Middle frontal gyrus (tissue), 1 donor: ENCODE data around the gene MAML2.

Experiments used
- DNase-seq: peaks from one replicate; pipeline ENCODE4 v3.0.0-alpha.2; 2015; ENCODE audit warnings: low spot score; ENCODE audit errors: extremely low spot score

MAML2 gene

DNA sequence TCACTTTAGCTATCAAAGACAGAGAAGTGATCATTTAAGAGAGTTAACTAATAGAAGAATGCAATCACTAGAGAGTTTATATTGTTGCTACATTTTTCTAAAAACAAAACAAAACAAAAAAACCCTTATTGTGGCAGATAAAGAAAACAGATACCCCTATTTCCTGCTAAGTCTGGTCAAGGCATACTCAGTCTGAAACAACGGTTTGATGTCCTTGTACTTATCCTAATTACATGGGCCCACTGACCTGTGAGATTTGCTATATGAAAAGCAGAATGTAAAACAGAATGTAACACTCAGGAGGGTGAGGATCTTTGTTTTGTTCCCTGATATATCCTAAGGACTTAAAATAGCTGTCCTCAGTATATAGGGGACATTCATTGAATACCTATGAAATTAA lies 24.6 kb downstream of the MAML2 start:
- no peak for DNase-seq

DNA sequence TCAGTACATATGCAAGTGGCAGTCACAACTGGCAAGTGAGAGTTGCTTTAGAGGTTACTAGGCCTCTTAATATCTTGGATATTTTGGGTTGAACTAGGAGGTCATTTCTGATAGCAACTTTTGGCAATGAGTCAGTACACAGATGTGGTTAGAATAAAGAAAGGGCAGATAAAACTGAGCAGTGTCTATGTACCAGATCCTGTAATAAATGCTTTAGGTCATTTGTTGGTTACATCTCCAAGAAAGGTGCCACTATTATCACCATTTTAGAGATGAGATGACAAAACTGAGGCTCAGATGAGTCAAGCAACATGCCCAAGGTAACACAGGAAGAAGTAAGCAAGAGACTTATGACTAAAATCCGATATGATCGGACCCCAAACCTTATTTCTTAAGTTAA lies 25.0 kb downstream of the MAML2 start:
- DNase-seq, result no peak

DNA sequence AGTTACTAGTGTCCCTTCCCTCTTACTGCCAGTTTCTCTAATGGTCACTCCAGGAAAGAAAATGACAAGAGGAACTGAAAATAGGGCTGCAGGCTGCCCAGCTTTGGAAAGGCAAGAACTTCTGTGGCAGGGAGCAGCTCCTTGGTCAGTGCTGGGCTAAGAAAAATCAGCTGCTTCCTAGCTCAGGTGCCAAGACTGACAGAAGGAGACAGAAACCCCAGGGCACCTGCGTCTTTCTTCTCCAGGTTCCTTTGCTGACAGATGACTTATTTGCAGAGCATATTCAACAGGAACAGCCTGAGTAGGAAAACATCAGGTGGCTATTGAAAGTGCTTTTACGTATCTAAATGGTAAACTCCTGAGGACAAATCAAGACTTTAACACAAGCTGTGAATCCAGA lies 25.4 kb downstream of the MAML2 start:
- DNase-seq, result no peak

DNA sequence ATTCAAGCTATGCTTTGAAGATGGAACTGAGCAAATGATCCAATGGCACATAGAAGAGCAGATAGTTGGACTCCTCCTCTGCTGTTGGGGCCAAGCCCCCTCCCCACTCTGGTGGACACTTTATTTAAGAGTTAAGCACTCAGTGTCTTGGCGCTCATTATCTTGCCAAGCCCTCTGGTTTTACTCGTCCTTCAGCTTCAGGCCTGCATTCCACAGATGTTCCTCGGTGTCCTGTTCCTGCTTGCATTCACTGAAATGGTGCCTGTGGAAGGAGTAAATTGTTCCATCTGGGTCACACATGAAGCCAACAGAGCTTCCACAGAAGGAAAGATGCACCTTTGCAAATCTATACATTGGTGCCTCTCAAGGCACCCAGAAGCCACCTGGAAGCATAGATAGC lies 26.1 kb downstream of the MAML2 start:
- DNase-seq, result no peak

DNA sequence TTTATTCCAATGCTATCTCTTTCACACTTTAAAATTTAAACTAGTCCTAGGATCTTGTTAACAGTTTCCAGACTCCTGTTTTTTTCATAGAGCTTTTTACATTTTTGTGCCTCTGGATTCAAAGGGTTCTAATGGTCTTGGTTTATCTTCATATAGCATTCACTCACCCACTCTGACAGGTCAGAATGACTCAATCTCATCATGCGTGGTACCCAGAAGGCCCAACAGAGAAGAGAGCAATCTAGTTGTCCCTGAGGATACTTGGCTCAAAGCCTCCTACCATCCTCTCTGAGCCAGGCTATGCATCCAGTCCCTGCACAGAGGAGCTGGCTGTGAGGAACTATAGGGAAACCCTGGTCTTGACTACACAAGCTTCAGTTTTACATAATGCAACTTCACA lies 27.5 kb downstream of the MAML2 start:
- no peak for DNase-seq

DNA sequence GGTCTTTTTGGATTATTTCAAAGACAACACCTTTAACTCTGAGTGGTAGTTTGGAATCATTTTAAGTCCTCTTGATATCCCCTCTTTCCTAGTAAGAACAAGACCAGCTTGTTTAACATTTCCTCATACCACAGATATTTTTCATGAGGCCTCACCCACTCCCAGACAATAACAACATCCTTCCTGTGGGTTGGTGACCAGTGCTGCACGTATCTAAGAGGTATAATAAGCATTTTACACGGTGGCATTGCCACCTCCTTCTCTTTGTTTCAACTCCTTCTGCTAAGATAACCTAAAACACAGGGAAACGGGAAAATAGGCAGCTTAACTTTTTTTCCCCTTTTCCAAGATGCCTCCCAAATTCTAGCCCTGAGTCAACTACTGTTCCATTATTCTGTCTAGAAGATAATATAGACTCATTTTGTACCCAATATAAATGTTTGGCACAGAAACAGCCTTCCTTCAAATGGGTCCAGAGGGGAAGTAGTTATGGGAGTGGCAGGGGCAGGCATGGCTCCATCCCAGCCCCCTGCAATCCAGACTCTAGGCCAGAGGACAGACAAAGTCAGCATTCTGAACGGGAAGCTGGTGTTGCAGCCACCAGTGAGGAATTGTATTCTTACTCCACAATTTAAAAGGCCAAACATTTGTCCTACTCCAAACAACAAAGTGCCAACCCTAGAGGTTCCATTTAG lies 28.5 kb downstream of the MAML2 start:
- DNase-seq, result no peak

DNA sequence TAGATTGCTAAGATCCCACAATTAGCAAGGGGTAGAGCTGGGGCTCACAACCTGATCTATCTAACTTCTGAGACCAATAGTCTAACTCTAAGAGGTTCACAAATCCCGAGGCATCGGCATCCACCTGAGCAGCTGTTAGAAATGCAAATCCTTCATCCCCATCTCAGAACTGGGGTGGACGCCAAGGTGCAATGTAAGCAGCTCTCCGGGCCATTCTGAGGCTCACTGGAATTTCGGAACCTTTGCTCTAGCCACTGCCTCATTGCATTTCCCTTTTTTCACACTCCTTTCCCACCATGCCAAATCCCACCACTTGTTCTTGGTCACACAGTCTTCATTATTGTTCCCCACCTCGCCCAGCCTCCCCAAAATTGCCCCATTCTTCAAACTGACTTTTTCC lies 29.8 kb downstream of the MAML2 start:
- DNase-seq, result no peak

DNA sequence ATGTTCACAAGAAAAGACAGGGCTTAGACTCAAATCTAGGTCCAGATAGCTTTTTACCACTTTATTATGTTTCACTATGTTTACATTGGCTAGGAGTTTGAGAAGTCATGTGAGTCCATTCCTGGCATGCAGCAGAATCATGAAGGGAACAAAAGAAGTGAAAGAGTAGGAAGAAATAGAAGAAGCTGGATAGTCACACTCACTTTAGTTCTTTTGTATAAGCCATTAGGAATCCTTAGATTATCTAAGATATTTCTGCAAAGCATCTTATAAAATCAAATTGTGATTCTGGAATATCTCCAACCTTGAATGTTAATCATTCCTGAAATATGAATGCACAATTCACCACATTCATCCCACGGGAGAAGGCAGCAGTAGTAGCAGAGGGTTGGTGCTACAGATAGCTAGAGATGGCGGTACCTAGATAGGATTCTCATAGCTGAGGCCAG lies 31.9 kb downstream of the MAML2 start:
- DNase-seq, result no peak

DNA sequence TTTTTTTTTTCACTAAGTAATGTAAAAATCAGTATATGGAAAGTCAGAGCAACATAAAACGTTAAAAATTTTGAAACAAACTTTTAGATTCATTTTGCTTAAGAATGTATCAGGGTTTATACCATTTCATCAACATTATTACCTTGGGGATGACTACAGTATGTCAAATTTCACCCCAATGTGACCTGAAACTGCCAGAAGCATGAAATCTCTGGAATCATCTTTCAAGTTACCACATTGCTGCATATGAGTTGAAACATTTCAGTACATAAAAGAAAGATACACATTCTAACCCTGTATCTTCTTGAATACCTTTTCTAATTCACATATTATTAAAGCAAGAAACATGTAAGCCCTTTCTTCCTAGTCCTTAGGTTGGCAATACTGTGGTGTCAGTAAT lies 32.8 kb downstream of the MAML2 start:
- no peak for DNase-seq

DNA sequence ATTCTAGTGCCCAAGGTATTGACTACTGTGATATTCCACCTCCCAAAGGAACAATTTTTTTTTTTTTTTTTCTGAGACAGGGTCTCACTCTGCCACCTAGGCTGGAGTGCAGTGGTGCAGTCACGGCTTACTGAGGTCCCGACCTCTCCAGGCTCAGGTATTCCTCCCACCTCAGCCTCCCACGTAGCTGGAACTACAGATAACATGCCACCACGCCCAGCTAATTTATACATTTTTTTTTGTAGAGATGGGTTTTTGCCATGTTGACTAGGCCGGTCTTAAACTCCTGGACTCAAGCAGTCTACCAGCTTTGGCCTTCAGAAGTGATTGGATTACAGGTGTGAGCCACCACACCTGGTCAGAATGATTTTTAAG lies 33.4 kb downstream of the MAML2 start:
- DNase-seq, result no peak

DNA sequence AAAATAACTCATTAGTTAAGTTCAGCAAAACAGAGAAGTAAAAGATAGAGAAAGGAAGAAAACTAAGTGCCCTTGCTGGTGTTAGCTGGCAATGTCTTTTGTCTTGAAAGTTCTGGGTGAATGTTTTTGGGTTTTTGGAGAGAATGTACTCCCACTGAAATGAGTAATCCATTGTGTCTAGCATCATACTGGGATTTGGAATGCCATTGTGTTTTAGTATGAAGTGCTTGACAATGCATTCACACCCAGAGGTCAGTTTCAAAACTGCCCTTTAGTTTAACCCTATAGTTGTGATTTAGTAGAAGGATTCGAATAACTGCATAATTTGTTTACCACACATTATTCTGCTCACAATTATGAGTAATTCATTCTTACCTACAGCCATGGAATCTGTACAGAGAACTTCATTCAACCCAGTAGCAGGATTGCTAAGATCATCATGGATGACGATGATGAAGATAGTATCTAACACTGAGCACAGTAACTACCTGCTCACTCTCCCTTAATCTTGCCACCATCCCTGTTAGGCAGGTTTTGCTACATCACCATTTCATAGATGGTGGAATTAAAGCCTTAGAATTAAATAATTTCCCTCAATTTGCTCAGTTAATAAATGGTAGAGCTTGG lies 33.9 kb downstream of the MAML2 start:
- DNase-seq, result no peak

DNA sequence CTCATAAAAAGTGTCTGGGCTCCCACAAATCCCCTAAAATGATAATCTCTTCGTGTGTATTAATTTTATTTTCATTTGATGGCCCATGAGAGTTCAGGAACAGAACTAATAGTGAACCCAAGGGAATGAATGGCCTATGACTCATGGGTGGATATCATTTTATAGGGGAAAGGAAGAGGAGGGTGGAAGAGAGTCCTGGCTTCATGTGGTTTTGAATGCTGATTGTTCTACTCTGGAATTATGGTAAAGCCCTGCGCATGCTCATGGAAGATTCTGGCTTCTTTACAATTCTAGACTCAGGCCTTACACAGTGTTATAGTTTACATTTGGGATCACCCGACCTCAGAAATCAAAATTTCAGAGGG lies 35.2 kb downstream of the MAML2 start:
- no peak for DNase-seq

DNA sequence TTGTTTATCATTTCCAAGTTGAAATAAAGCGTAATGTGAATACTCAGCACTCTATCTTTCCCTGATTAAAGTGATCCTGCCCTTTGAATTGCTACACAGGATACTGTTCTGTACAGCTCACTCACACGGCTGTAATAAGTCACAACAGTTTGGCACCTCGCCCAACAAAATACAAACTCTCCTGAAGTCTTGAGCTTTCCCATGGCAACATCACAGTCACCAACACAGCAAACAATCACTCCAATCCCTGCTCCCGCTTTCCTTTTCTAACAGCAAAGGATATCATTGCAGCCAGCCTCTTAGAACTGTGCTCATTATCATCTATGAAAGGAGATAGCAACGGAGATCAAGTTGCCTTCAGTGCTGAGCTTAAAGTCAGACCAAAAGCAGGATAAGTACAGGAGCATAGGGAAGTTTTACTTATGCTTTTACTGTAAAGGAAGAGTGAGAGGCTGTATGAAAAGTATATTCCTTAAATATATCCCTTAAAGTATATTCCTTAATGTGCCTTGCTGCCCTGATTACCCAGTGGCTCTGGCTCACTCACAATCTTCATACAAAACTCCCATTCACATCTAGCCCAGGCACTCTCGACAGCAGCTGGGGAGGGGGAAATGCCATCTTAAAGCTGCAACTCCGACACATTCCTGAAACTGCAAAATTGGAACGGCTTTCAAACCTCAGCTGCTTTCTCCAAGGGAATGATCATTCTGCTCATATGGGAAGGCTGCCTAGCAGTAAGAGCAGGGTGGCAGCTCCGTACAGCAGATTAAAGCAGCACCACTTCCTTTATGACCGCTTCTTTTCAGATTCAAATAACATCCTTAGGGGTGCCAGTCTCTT lies 35.8 kb downstream of the MAML2 start:
- no peak for DNase-seq

DNA sequence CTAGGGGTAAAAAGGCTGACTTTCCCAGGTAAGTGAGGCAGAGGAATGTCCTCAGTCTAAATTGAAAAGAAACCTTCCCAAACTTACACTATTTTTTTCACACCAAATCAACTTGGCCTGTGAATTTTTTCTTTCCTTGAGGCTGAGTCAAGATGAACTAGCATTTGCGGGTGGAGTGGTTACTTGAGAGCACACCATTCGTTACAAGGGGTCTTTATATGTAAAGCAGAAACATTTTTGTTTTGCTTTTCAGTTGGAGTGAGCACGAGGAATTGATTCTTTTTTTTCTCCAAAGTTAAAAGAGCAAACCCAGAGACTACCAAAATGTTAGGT lies 36.4 kb downstream of the MAML2 start:
- no peak for DNase-seq

DNA sequence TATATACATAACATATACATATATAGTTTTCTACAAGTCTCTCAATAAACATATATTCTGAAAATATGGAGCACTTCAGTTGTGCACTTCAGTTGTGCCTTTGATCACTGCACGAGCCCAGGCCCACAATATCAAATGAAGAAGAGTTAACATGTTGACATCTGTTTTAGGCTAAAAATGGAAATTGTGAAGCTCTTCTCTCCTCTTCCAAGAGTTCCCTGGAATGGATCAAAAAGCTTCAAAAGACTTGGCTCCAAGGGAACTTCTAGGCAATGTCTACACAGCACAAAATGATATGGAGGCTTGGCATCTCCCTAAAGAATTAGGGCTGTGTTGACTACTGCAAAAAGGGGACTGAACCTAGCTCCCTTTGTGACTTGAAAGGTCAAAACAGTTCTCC lies 36.9 kb downstream of the MAML2 start:
- DNase-seq, result no peak

DNA sequence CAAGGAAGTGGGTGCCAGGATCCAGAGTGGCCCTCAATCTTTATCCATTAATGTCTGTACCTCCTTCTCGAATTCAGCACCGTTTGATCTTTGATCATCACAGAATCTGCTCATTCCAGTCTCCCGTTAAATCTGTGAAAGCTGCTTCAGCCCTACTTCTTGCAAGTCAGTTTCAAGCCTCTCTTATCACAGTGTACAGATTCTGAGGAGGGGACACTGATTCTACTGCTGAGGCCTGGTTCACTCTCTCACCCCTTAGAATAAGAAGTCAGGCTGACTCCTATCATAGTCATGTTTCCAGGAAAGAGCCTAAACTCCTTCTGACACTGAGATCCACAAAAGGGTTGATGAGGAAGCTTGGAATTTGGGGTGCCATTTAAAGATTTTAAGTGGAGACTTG lies 39.0 kb downstream of the MAML2 start:
- DNase-seq, result no peak

DNA sequence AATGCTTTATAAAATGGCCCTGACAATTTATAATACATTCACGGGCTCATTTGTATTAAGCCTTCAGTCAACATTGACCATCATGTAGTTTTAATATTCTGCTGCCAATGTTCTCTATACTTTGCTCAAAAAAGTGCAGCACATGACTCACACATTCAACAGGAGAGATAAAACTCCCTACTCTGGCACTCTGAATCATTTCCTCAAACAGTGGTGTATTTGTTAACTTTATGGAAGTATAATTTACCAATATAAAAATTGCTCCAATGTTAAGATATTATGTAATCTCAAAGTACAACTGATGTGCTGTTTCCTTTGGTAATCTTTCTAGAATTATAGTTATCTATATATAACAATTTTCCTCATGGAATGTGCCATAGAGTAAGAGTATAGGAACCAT lies 39.9 kb downstream of the MAML2 start:
- DNase-seq, result no peak

DNA sequence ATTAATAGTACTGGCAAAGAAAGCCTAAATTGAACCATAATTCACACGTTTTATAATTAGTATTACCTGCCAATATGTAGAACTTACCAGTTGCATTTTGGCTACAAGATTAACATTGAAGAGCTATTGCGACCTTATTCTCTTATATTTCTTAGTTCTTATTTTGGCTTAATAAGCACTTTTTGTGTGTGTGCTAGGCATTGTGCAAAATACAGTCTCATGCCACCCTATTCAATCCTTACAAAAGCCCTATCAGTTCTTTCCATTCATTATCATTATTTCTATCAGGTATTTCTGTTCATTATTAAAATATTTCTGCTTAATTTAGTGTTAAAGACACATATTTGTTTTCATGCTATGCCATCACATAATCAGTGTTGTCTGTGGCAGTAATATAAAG lies 41.2 kb downstream of the MAML2 start:
- no peak for DNase-seq

DNA sequence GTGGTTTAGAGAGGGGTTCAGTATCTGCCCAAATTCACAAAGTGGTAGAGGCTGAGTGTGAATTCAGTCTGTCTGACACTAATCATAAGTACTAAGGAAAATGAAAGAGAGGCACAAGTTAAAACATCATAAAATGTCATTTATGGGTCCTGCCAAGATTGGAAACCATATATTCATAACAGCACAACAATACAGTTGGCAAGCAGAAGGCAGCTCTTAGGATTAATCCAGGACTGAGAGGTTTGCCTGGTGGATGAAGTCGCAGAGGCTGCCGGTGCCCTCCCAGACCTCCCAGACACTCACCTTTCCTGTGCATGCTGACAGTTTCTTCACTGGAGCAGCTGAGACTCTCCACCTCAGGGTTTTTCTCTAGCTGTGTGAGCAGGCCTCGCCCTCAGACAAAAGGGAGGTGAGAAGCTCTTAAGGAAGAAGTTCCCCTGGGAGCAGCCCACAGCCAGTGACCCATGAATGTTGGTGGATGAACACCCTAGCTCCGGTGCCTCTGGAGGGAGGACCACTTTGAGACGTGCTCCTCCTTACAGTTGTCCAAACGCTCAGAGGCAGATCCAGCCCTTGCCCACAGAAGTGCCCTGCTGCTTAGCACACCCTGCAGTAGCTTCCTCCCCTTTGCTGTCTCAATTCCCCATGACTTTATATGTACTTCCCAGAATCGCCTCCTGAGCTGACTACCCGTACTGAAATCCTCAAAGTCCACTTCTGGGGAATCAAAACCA lies 43.7 kb downstream of the MAML2 start:
- DNase-seq, result no peak

DNA sequence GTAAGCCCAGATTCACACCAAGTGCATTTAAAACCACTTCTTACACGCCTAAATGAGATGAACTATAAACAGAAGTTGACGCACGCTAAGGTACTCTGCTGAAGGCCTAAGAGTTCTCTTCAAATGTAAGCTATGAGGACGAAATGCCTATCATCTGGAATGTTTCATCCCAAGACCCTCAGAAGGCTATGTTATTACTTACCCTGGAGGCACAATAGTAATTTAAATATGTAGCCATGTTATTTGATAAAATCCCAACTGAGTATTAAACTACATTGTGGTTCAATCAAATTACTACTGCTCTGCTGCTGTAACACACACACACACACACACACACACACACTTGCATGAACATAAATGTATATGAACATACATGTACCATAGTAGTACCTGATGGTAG lies 47.6 kb downstream of the MAML2 start:
- DNase-seq, result no peak

DNA sequence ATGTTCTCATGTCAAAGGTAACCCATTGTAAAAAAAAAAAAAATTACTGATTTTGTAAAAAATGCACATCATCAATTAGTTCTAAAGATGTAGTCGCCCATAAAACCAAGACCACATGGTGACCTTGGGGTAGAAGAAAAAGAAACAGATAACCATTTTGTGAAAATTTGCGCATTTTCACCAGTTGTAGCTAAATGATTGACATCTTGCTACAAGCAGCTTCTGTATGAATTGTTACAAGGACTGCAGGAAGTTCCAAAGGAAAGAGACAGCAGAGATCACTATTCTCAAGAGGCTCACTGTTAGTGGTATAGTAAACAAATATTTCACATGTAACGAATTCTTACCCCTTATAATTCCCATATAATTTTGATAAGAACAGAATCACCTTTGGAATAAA lies 48.7 kb downstream of the MAML2 start:
- DNase-seq, result no peak

DNA sequence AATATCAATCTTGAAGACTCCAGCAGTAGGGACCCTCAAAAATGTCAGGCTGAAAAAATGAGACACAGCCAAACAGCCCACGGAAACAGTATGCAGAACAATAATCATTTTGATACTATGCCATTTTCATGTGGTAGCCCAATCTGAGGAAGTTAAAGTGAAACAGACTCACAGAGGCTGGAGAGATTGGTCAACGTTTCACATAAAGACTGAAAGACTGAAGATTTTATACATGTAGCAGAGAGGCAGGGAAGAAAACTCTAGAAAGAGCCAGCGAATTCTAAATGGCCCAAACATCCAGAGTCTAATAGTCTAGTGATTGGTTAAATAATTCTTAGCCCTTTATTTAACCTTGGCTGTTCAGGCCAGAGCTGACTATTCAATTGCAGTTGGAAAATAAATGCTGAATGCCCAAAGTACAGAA lies 49.4 kb downstream of the MAML2 start:
- DNase-seq, result no peak
